Measurements from ENCODE around the gene CELF2.

The CELF2 gene

GRCh38 chr10:11299125-11299524 is 281.5 kb downstream of the CELF2 start:
- H3K27ac ChIP-seq = no peak overlapping the region
- TF ChIP-seq, protein P1, sequence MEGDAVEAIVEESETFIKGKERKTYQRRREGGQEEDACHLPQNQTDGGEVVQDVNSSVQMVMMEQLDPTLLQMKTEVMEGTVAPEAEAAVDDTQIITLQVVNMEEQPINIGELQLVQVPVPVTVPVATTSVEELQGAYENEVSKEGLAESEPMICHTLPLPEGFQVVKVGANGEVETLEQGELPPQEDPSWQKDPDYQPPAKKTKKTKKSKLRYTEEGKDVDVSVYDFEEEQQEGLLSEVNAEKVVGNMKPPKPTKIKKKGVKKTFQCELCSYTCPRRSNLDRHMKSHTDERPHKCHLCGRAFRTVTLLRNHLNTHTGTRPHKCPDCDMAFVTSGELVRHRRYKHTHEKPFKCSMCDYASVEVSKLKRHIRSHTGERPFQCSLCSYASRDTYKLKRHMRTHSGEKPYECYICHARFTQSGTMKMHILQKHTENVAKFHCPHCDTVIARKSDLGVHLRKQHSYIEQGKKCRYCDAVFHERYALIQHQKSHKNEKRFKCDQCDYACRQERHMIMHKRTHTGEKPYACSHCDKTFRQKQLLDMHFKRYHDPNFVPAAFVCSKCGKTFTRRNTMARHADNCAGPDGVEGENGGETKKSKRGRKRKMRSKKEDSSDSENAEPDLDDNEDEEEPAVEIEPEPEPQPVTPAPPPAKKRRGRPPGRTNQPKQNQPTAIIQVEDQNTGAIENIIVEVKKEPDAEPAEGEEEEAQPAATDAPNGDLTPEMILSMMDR (conservative IDR thresholded peaks at IDR 0.05) = no peak
- TF ChIP-seq ZFX (IDR thresholded peaks at IDR 0.05) = no peak

GRCh38 chr10:11300026-11300425 is 282.4 kb downstream of the CELF2 start:
- TF ChIP-seq ZFX (IDR thresholded peaks at IDR 0.05) = no peak
- TF ChIP-seq, protein P1 (conservative IDR thresholded peaks at IDR 0.05) = no peak
- no peak overlapping the region for H3K27ac ChIP-seq

DNA sequence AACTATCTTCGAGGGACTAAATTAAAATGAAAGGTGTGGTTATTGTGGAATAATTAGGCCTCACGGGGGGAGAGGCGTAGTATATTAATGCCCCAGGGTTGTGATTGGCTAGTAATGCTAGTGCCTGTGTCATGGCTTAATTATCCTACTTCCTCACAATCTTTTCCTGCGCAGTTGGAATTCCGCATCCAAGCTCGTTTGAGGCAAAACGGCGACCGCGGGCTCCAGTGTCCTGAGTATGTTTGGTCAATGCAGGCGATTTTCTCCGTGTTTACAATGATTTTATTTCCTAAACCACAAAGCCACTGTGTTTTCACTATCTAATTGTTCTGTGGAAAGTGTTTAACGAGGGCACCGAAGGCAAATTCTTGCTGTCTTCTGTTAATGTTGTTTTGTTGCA is 282.9 kb downstream of the CELF2 start:
- no peak overlapping the region for H3K27ac ChIP-seq
- TF ChIP-seq, protein P1 (conservative IDR thresholded peaks at IDR 0.05) = no peak
- TF ChIP-seq ZFX (IDR thresholded peaks at IDR 0.05) = no peak

- TF ChIP-seq ZFX (IDR thresholded peaks at IDR 0.05) = no peak
- TF ChIP-seq, protein P1 (conservative IDR thresholded peaks at IDR 0.05) = no peak
- no peak overlapping the region for H3K27ac ChIP-seq
Measured at GRCh38 chr10:11301571-11302111, 284.0 kb downstream of the CELF2 start.

DNA sequence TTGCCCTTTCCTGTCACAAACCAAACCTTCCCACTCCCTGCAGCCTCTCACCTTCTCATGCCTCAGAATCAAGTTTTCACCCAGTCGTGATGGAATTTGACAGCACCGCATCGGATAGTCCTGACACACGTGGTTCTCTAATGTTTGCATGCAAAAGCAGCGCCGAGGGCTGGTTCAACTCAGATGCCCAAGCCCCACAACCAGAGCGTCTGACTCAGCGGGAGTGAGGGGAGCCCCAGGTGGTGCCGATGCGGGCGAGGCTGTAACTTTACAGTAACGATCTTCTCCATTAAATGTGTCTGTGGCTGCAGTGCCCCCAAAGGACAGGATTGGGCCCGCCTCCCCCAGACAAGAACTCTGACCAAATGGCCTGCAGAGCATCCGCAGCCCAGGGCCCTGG is 284.5 kb downstream of the CELF2 start:
- H3K27ac ChIP-seq = no peak overlapping the region
- TF ChIP-seq ZFX (IDR thresholded peaks at IDR 0.05) = no peak
- TF ChIP-seq, protein P1 (conservative IDR thresholded peaks at IDR 0.05) = no peak

- no peak overlapping the region for H3K27ac ChIP-seq
- TF ChIP-seq ZFX (IDR thresholded peaks at IDR 0.05) = no peak
- TF ChIP-seq, protein P1 (conservative IDR thresholded peaks at IDR 0.05) = no peak
Measured at GRCh38 chr10:11303361-11304170, 285.9 kb downstream of the CELF2 start.

DNA sequence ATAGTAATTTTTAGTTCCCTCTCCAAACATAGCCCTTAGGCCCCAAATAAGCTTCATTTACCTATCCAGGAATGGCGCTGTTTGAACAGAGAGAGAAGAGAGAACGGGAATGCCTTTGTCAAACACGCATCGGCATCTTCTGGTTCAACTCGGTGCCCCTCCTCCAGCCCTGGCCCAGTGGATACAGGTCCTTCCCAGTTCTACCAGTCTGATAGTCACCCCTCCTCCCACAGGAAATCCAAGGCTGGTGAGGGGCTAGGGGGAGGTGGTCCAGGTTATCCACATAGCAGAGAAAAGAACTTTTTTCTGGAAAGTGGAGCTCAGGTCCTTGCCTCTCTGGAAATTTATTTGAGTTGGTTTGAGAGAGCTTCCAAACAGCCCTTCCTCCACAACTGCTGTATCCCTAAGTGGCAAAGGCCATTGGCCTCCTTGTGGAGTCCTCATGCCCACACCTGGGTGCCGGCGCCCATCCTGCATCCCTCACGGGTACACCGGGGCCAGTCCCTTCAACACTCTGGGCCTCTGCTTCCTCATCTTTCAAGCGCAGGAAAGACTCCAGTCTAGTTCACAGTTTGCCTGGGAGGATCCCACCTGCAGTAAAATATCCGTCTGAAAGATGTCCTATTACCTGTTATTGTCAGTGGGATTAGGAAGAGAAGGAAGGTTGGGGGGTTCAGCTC is 287.4 kb downstream of the CELF2 start:
- TF ChIP-seq, protein P1 (conservative IDR thresholded peaks at IDR 0.05) = no peak
- TF ChIP-seq ZFX (IDR thresholded peaks at IDR 0.05) = no peak
- no peak overlapping the region for H3K27ac ChIP-seq
